ENCODE results near the gene RASA4B.

Gene RASA4B

GRCh38 chr7:102464577-102465280 lies 52.8 kb downstream of the RASA4B start, which contains the start of the genes ALKBH4 and LRWD1:
Gene ALKBH4 (minus strand): TSS chr7:102464863. CDS start chr7:102464836, 27 bp downstream.
Gene LRWD1 (plus strand): TSS chr7:102464984. CDS start chr7:102465081, 97 bp downstream.
- no peak for TF ChIP-seq CTCF (conservative IDR thresholded peaks at IDR 0.05; ENCODE audit: control insufficient read depth, insufficient read depth, low read depth, low read length)
- H3K4me3 ChIP-seq (ENCODE audit: control insufficient read depth, low read depth, low read length), result peak within 1 kb of the TSS; percentile 100
- peak; percentile 86 for DNase-seq (ENCODE audit: low read depth)

- H3K4me3 ChIP-seq (ENCODE audit: control insufficient read depth, low read depth, low read length), result peak overlapping the region; percentile 100
- no peak for TF ChIP-seq CTCF (conservative IDR thresholded peaks at IDR 0.05; ENCODE audit: control insufficient read depth, insufficient read depth, low read depth, low read length)
- DNase-seq (ENCODE audit: low read depth), result peak; percentile 10
These were observed 53.6 kb downstream of the RASA4B start for GRCh38 chr7:102463841-102464576.

GRCh38 chr7:102460467-102460866 lies 57.1 kb downstream of the RASA4B start:
- DNase-seq (ENCODE audit: low read depth), result no peak
- no peak overlapping the region for H3K4me3 ChIP-seq (ENCODE audit: control insufficient read depth, low read depth, low read length)
- TF ChIP-seq CTCF (conservative IDR thresholded peaks at IDR 0.05; ENCODE audit: control insufficient read depth, insufficient read depth, low read depth, low read length), result no peak

- no peak for TF ChIP-seq CTCF (conservative IDR thresholded peaks at IDR 0.05; ENCODE audit: control insufficient read depth, insufficient read depth, low read depth, low read length)
- no peak overlapping the region for H3K4me3 ChIP-seq (ENCODE audit: control insufficient read depth, low read depth, low read length)
- no peak for DNase-seq (ENCODE audit: low read depth)
These were observed 58.2 kb downstream of the RASA4B start for GRCh38 chr7:102459221-102459844.

GRCh38 chr7:102457352-102457924 lies 60.1 kb downstream of the RASA4B start:
- H3K4me3 ChIP-seq (ENCODE audit: control insufficient read depth, low read depth, low read length), result no peak overlapping the region
- no peak for DNase-seq (ENCODE audit: low read depth)
- no peak for TF ChIP-seq CTCF (conservative IDR thresholded peaks at IDR 0.05; ENCODE audit: control insufficient read depth, insufficient read depth, low read depth, low read length)

- peak; percentile 54 for DNase-seq (ENCODE audit: low read depth)
- no peak for TF ChIP-seq CTCF (conservative IDR thresholded peaks at IDR 0.05; ENCODE audit: control insufficient read depth, insufficient read depth, low read depth, low read length)
- H3K4me3 ChIP-seq (ENCODE audit: control insufficient read depth, low read depth, low read length), result no peak overlapping the region
These were observed 61.2 kb downstream of the RASA4B start for GRCh38 chr7:102456327-102456726.

All from fibroblast of mammary gland (primary cell).